Natural killer cell (primary cell): Measurements from ENCODE around the gene FAM171A1. TPM values are rescaled to one million over a fixed set of nuclear protein-coding genes. Genes with fewer than 3 reads are reported as not detected.

Experiments
- ATAC-seq, 3 donors: fragments of 150-1000 bp in 2 of 3; fragments of 200-7000 bp in 1 of 3; cut with Tn5 transposase; 1 replicate in 1 of 3; 2 replicates in 2 of 3; pipeline ENCODE4 v1.10.0; 2021; ENCODE audit warnings: mild to moderate bottlenecking in 2 of 3, moderate library complexity in 2 of 3
- DNase-seq, 2 donors: peaks; one replicate each; pipeline versions ENCODE4 v3.0.0 to v3.0.0-alpha.2; 2013 to 2021; ENCODE audit warnings: mixed read lengths in 1 of 2
- H3K27ac ChIP-seq: one replicate; pipeline ENCODE4 v1.5.1; 2013; ENCODE audit warnings: mild to moderate bottlenecking, low read length
- H3K27me3 ChIP-seq: one replicate; pipeline ENCODE4 v1.6.1; 2013; ENCODE audit warnings: low read length; ENCODE audit not compliant: control insufficient read depth, insufficient read depth
- H3K36me3 ChIP-seq: one replicate; pipeline ENCODE4 v1.6.1; 2013; ENCODE audit warnings: low read length; ENCODE audit not compliant: control insufficient read depth, insufficient read depth
- H3K4me1 ChIP-seq: one replicate; pipeline ENCODE4 v1.6.1; 2013; ENCODE audit warnings: low read length; ENCODE audit not compliant: control insufficient read depth, insufficient read depth
- H3K4me3 ChIP-seq: one replicate; pipeline ENCODE4 v1.5.1; 2013; ENCODE audit warnings: low read length
- H3K9me3 ChIP-seq: one replicate; pipeline ENCODE4 v1.6.1; 2013; ENCODE audit warnings: low read length; ENCODE audit not compliant: control insufficient read depth, insufficient read depth
- H3K27ac Mint-ChIP-seq, 2 donors: one replicate each; pipeline ENCODE4 v1.8.0; 2022; ENCODE audit warnings: mild to moderate bottlenecking in 2 of 2, mixed read lengths in 2 of 2, moderate library complexity in 1 of 2
- H3K27me3 Mint-ChIP-seq, 2 donors: one replicate each; pipeline ENCODE4 v1.8.0; 2022; ENCODE audit warnings: low read depth in 2 of 2, mixed read lengths in 2 of 2
- H3K36me3 Mint-ChIP-seq: one replicate; pipeline ENCODE4 v1.8.0; 2022; ENCODE audit warnings: mixed read lengths
- H3K4me1 Mint-ChIP-seq, 2 donors: one replicate each; pipeline ENCODE4 v1.8.0; 2022; ENCODE audit warnings: mixed read lengths in 2 of 2
- H3K4me3 Mint-ChIP-seq: one replicate; pipeline ENCODE4 v1.8.0; 2022; ENCODE audit warnings: mild to moderate bottlenecking, moderate library complexity, mixed read lengths
- H3K9me3 Mint-ChIP-seq, 2 donors: one replicate each; pipeline ENCODE4 v1.8.0; 2022; ENCODE audit warnings: mixed read lengths in 2 of 2
- WGBS: methylation state at CpG from one replicate; pipeline ENCODE4 v1.1.7; 2013; ENCODE audit warnings: missing lambda C conversion rate; ENCODE audit not compliant: insufficient coverage; 5-methylcytosine and 5-hydroxymethylcytosine counted together
- intact Hi-C: fragments of 100-400 bp; cut with micrococcal nuclease; formaldehyde crosslinking; loops from one replicate; pipeline ENCODE4 v1.14.2; 2022
- total RNA-seq, 4 donors: library from RNA; stranded (reverse); fragments of 120-200 nt in 1 of 4; gene quantifications; one replicate each; pipeline versions ENCODE4 v1.2.3 to v1.2.4, GENCODE V29; 2013 to 2022
- TF ChIP-seq, protein P1 (sequence below): fragments of 200-600 bp; IDR thresholded peaks from one replicate; pipeline ENCODE4 v1.8.0; 2022; ENCODE audit warnings: antibody characterized with exemption

The FAM171A1 gene
- total RNA-seq, 3 donors from 2014 or later (not counting 1 experiment from before 2014, with no cell fraction given) = 0.99 to 2.3 (median 1.6) TPM

DNA sequence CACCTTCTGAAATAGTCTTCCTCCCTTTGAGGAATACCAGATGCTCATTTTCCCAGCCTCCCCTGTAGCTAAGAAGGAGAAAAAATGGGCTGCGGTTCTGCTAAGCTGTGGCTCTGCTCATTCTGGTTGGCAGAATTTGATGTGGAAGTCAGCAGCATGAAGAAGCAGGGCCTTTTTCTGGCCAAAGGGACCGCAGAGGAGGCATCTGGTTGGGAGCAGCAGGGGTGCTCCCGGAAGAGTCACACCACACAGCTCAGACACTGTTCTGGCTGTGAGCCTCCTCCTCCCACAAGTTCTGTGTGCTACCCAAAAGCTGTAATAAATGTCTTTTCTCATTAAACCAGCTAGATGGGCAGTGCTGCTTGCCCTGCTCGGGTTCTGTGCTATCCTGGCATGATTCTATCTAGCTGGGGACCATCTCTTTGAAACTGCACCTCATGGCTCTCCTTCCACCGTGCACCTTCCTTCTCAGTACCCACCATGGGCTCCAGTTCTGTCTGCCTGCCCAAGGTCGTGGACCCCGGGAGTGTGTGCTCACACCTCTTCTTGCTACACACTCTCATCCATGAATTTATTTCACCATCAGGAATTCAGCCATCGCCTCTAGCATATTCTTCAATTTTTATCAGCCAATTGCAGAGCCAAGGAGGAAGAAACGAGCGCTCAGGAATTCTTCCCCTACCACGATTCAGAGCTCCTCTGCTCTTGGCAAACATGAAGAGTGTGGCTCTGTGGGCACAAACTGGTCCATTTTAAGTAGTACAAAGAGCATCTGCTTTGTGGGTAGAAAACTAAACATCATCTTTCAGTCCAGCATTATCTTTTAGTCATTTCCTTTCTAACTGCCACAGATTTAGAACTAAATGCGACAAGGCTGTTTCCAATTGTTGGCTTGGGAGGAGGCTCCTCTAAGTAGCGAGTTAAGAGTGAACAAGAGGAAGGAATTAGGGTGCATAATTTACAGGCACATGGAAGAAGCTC, 76.9 kb downstream of the FAM171A1 start:
- Mint-ChIP-seq H3K27me3 (peaks cover 13 to 32% of the 10 kb centered on the region in 2 donors), H3K36me3 (no peaks in the 10 kb centered on the region), H3K9me3 (no peaks in the 10 kb centered on the region), H3K4me1 (no peaks in the 10 kb centered on the region), H3K27ac (no peak overlapping the region), H3K4me3 (no peak overlapping the region)
- no peak overlapping the region for H3K27ac ChIP-seq
- no peaks in the 10 kb centered on the region for H3K36me3 ChIP-seq
- 74% methylated on average over 13 of the region's 13 CpGs for WGBS
- H3K4me3 ChIP-seq = no peak overlapping the region
- no peaks in the 10 kb centered on the region for H3K27me3 ChIP-seq
- no peak for DNase-seq
- no peaks in the 10 kb centered on the region for H3K9me3 ChIP-seq
- intact Hi-C loops = no loop called here
- TF ChIP-seq, protein P1, sequence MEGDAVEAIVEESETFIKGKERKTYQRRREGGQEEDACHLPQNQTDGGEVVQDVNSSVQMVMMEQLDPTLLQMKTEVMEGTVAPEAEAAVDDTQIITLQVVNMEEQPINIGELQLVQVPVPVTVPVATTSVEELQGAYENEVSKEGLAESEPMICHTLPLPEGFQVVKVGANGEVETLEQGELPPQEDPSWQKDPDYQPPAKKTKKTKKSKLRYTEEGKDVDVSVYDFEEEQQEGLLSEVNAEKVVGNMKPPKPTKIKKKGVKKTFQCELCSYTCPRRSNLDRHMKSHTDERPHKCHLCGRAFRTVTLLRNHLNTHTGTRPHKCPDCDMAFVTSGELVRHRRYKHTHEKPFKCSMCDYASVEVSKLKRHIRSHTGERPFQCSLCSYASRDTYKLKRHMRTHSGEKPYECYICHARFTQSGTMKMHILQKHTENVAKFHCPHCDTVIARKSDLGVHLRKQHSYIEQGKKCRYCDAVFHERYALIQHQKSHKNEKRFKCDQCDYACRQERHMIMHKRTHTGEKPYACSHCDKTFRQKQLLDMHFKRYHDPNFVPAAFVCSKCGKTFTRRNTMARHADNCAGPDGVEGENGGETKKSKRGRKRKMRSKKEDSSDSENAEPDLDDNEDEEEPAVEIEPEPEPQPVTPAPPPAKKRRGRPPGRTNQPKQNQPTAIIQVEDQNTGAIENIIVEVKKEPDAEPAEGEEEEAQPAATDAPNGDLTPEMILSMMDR = no peak
- ATAC-seq = no peak
- H3K4me1 ChIP-seq = peaks cover 2% of the 10 kb centered on the region

DNA sequence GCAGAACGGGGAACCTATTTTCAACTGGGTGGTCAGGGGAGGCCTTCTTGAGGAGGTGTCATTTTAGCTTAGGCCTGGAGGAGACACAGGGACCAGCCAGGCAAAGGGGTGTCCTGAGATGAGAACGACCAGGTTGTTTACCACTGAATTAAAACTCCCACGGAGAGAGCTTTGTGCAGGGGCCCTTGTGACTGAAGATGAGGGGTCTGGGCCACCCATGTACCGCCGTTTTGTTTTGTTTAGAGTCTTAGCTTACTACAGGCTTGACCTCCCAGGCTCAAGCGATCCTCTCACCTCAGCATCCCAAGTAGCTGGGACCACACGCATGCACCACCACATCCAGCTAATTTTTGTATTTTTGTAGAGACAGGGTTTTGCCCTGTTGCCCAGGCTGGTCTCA, 80.4 kb downstream of the FAM171A1 start:
- no peak overlapping the region for H3K4me3 ChIP-seq
- Mint-ChIP-seq H3K36me3 (no peaks in the 10 kb centered on the region), H3K27me3 (peaks cover 3 to 21% of the 10 kb centered on the region in 2 donors), H3K27ac (no peak overlapping the region), H3K4me1 (no peaks in the 10 kb centered on the region), H3K4me3 (no peak overlapping the region), H3K9me3 (no peaks in the 10 kb centered on the region)
- 92% methylated on average over 7 of the region's 7 CpGs for WGBS
- H3K27ac ChIP-seq = no peak overlapping the region
- peaks cover 2% of the 10 kb centered on the region for H3K4me1 ChIP-seq
- no peaks in the 10 kb centered on the region for H3K9me3 ChIP-seq
- TF ChIP-seq, protein P1 = no peak
- DNase-seq (no peak), ATAC-seq (no peak)
- H3K36me3 ChIP-seq = no peaks in the 10 kb centered on the region
- intact Hi-C loops = no loop called here
- no peaks in the 10 kb centered on the region for H3K27me3 ChIP-seq

DNA sequence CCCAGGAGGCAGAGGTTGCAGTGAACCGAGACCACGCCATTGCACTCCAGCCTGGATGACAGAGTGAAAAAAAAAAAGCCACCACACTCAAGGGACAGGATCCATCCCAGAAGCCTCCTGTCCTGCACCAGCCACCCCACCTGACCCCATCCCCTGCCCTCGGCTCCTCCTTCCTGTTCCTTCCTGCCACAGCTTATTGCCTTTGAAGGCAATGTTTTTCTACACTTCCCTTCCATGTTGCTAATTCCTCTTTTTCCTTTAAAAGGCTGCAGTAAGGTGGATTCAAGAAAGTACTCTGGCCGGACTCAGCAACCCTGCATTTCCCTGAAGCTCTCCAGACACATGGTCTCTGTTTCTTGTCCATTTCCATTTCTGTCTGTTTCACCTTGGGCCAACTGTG, 80.9 kb downstream of the FAM171A1 start:
- intact Hi-C loops = no loop called here
- H3K27ac ChIP-seq = no peak overlapping the region

More for the DNA sequence above, 80.9 kb downstream of the FAM171A1 start:
- H3K27me3 Mint-ChIP-seq = peaks cover under 1 to 18% of the 10 kb centered on the region in 2 donors
- H3K36me3 Mint-ChIP-seq = no peaks in the 10 kb centered on the region
- Histone ChIP-seq H3K9me3 (no peaks in the 10 kb centered on the region), H3K4me3 (no peak overlapping the region), H3K4me1 (peaks cover 2% of the 10 kb centered on the region), H3K36me3 (no peaks in the 10 kb centered on the region), H3K27me3 (no peaks in the 10 kb centered on the region)
- TF ChIP-seq, protein P1 = no peak
- H3K27ac Mint-ChIP-seq = no peak overlapping the region
- WGBS = 75% methylated on average over 4 of the region's 4 CpGs
- no peak for DNase-seq
- no peak for ATAC-seq
- no peaks in the 10 kb centered on the region for H3K9me3 Mint-ChIP-seq
- H3K4me1 Mint-ChIP-seq = no peaks in the 10 kb centered on the region
- no peak overlapping the region for H3K4me3 Mint-ChIP-seq
